Small intestine (tissue), 7 donors: ENCODE results near the gene SLC22A6. TPM values are rescaled to one million over a fixed set of nuclear protein-coding genes. Genes with fewer than 3 reads are reported as not detected.

Experiments
- DNase-seq, 2 donors: peaks; one replicate each; pipeline versions ENCODE4 v3.0.0 to v3.0.0-alpha.2; 2013
- FAIRE-seq: peaks from 2 replicates; lab custom pipeline; 2012; peaks lifted over from hg19 to GRCh38; lab: Jason Lieb, UNC
- H3K27ac ChIP-seq, 3 donors: one replicate each; pipeline ENCODE4 v1.5.1; 2013; ENCODE audit warnings: low read length in 2 of 3, mild to moderate bottlenecking in 2 of 3, control low read depth in 1 of 3, inconsistent platforms in 1 of 3, low read depth in 1 of 3, moderate library complexity in 1 of 3
- H3K27me3 ChIP-seq, 3 donors: one replicate each; pipeline ENCODE4 v1.6.1; 2013; ENCODE audit warnings: low read length in 3 of 3, inconsistent platforms in 1 of 3; ENCODE audit not compliant: control insufficient read depth in 3 of 3, insufficient read depth in 3 of 3
- H3K36me3 ChIP-seq, 3 donors: one replicate each; pipeline ENCODE4 v1.6.1; 2013; ENCODE audit warnings: low read length in 3 of 3, inconsistent platforms in 1 of 3, low read depth in 1 of 3, mild to moderate bottlenecking in 1 of 3, moderate library complexity in 1 of 3; ENCODE audit not compliant: control insufficient read depth in 3 of 3, insufficient read depth in 2 of 3
- H3K4me1 ChIP-seq, 3 donors: one replicate each; pipeline ENCODE4 v1.6.1; 2013; ENCODE audit warnings: low read length in 2 of 3, inconsistent platforms in 1 of 3, low read depth in 1 of 3, mild to moderate bottlenecking in 1 of 3, moderate library complexity in 1 of 3; ENCODE audit not compliant: control insufficient read depth in 3 of 3, insufficient read depth in 2 of 3
- H3K4me3 ChIP-seq, 3 donors: one replicate each; pipeline ENCODE4 v1.5.1; 2013; ENCODE audit warnings: low read length in 3 of 3, control low read depth in 1 of 3, inconsistent platforms in 1 of 3, low read depth in 1 of 3, mild to moderate bottlenecking in 1 of 3, moderate library complexity in 1 of 3
- H3K9me3 ChIP-seq, 2 donors: one replicate each; pipeline ENCODE4 v1.6.1; 2013; ENCODE audit warnings: low read depth in 1 of 2, low read length in 1 of 2; ENCODE audit not compliant: control insufficient read depth in 2 of 2, insufficient read depth in 1 of 2
- WGBS, 3 donors: extraction: QIAGEN DNeasy Blood & Tissue Kit; methylation state at CpG; one replicate each; pipeline ENCODE4 v1.1.7; 2013; 5-methylcytosine and 5-hydroxymethylcytosine counted together
- polyA plus RNA-seq, 4 donors: library from polyadenylated mRNA; stranded (reverse) in 3 of 4; unstranded in 1 of 4; fragments of 200-250 nt in 3 of 4; fragments of 120-200 nt in 1 of 4; gene quantifications; one replicate each; pipeline versions ENCODE4 v1.2.1 to v1.2.3, GENCODE V29; 2013
- donor health status: healthy with polysubstance abuse.
- donor health status: control.
- donor health status: control.
- donor health status: Bipolar disorder and iron deficiency.
- donor health status: healthy.

SLC22A6 gene
- polyA plus RNA-seq, 4 donors = not detected

DNA sequence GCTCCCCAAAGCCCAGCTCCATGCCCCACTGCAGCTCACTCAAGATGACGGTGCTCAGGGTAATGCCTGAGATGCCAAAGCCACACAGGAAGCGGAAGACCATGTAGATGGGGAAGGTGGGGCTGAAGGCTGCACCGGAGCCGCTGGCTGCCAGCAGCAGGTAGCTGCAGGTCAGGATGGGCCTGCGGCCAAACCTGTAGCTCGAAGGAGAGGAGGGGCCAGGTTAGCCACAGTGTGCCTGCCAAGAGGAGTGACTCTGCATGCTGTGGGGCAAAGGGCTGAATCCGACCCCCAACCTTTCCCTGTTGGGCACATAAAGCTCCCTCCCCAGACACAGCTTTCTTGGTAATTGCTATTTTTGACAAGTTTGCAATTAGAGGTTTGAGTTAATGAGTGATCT, 14.9 kb upstream of the SLC22A6 start:
- Histone ChIP-seq H3K27me3 (peaks cover 0 to 5% (median 0%) of the 10 kb centered on the region in 3 donors), H3K36me3 (no peaks in the 10 kb centered on the region), H3K4me1 (peaks cover 0 to 3% (median 0%) of the 10 kb centered on the region in 3 donors), H3K4me3 (no peak overlapping the region), H3K9me3 (no peaks in the 10 kb centered on the region), H3K27ac (no peak overlapping the region)
- DNase-seq (no peak), FAIRE-seq (no peak)
- 46 to 60% (median 56%) methylated on average over 7 of the region's 7 CpGs for WGBS, 3 donors

DNA sequence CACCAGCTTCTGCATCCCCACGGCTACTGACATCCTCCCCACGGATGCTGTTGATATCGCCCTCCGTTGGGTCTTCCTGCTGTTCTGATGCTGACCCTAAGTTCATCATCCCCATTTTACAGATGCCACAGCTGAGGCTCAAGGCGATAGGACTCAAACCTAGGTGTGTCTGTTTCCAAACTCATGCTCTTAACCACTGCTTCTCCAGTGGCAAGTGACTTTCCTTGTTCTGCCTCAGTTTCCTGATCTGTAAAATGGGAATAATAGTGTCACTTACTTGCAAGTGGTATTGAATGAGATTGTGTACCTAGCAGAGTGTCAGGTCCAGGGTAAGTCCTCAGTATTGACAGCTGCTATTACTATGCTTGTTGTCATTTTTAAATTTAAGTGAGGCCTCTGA, 14.4 kb upstream of the SLC22A6 start:
- no peak overlapping the region for H3K27ac ChIP-seq
- FAIRE-seq (no peak), DNase-seq (no peak)
- H3K36me3 ChIP-seq = no peaks in the 10 kb centered on the region
- no peak overlapping the region for H3K4me3 ChIP-seq
- peaks cover 0 to 3% (median 0%) of the 10 kb centered on the region in 3 donors for H3K4me1 ChIP-seq
- H3K27me3 ChIP-seq = peaks cover 0 to 5% (median 0%) of the 10 kb centered on the region in 3 donors
- H3K9me3 ChIP-seq = no peaks in the 10 kb centered on the region
- 82 to 94% (median 94%) methylated on average over 5 of the region's 5 CpGs for WGBS, 3 donors

- WGBS, 3 donors = 8 to 43% (median 11%) methylated on average over 1 of the region's 1 CpG
These were observed 11.5 kb upstream of the SLC22A6 start for GRCh38 chr11:62996271-62996670.

GRCh38 chr11:62994775-62995174, 10.0 kb upstream of the SLC22A6 start:
- Histone ChIP-seq H3K4me3 (no peak overlapping the region), H3K4me1 (no peaks in the 10 kb centered on the region), H3K27me3 (peaks cover 0 to 5% (median 0%) of the 10 kb centered on the region in 3 donors), H3K36me3 (no peaks in the 10 kb centered on the region), H3K9me3 (no peaks in the 10 kb centered on the region), H3K27ac (no peak overlapping the region)
- no peak for FAIRE-seq
- 35 to 65% (median 36%) methylated on average over 4 of the region's 4 CpGs for WGBS, 3 donors
- no peak for DNase-seq

More at GRCh38 chr11:62996271-62996670, 11.5 kb upstream of the SLC22A6 start:
- Histone ChIP-seq H3K27me3 (peaks cover 0 to 5% (median 0%) of the 10 kb centered on the region in 3 donors), H3K36me3 (no peaks in the 10 kb centered on the region), H3K4me1 (no peaks in the 10 kb centered on the region), H3K27ac (no peak overlapping the region), H3K4me3 (no peak overlapping the region), H3K9me3 (no peaks in the 10 kb centered on the region)
- no peak for FAIRE-seq
- DNase-seq = no peak

- no peak for FAIRE-seq
- Histone ChIP-seq H3K27me3 (peaks cover 0 to 3% (median 0%) of the 10 kb centered on the region in 3 donors), H3K9me3 (no peaks in the 10 kb centered on the region), H3K27ac (no peak overlapping the region), H3K36me3 (no peaks in the 10 kb centered on the region), H3K4me1 (no peaks in the 10 kb centered on the region), H3K4me3 (no peak overlapping the region)
- no peak for DNase-seq
- WGBS, 3 donors = 59 to 73% (median 66%) methylated on average over 5 of the region's 5 CpGs
These were observed 3.5 kb upstream of the SLC22A6 start for GRCh38 chr11:62988276-62988675.

GRCh38 chr11:62985041-62985750, 429 bp upstream of the SLC22A6 start:
- 86 to 90% (median 88%) methylated on average over 3 of the region's 3 CpGs for WGBS, 3 donors
- FAIRE-seq = no peak
- H3K4me3 ChIP-seq = no peak overlapping the region
- peaks cover 0 to 3% (median 0%) of the 10 kb centered on the region in 3 donors for H3K27me3 ChIP-seq
- no peak overlapping the region for H3K27ac ChIP-seq
- H3K4me1 ChIP-seq = no peaks in the 10 kb centered on the region
- no peaks in the 10 kb centered on the region for H3K9me3 ChIP-seq
- DNase-seq = no peak
- H3K36me3 ChIP-seq = no peaks in the 10 kb centered on the region

DNA sequence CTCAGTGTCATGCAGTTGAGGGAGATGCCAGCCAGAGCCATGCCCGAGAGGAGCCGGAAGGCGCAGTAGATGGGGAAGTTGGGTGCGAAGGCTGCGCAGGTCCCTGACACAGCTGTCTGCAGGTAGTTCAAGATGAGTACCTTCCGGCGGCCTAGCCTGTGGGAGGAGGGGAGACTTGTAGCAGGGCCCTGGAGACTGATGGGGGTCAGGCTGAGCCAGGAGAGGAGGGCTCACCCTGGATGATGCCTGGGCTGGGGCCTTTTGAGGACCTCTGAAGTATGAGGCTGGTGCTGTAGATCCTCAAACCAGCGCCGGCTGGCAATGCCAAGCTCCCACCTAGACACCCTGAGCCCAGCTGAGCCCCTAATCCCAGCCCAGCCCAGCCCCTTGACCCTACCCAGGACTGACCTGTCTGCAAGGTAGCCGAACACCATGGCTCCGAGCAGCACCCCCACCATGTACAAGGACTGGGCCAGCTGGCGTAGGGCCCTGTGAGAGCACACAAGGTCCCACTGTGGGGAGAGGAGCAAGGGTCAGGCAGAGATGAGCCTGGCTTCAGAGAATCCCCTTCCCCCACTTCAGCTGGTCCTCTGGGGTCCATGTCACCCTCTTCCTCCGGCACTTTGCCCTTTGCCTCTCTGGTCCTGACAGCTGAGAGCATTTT, 1.1 kb downstream of the SLC22A6 start:
- no peak for FAIRE-seq
- H3K4me1 ChIP-seq = no peaks in the 10 kb centered on the region
- H3K4me3 ChIP-seq = no peak overlapping the region

DNA sequence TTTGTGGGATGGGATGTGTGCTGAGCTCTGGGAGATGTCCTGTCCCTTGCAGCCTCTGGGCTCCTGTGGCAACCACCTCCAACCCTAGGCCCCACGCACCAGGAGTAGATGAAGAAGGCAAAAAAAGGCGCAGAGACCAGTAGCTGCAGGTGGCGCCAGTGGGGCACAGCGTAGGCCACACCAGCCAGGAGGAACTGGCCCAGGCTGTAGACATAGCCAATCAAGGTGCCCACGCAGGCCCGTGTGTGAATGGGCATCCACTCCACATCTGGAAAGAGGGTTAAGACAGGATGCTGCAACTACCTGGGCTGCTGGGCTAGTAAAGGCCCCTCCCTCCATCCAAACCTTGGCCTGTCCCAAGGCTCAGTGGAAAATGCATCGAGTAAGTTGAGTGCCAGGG, 3.0 kb downstream of the SLC22A6 start:
- H3K36me3 ChIP-seq = no peaks in the 10 kb centered on the region
- 80 to 86% (median 84%) methylated on average over 7 of the region's 7 CpGs for WGBS, 3 donors
- H3K27me3 ChIP-seq = peaks cover 0 to 3% (median 0%) of the 10 kb centered on the region in 3 donors
- FAIRE-seq (no peak), DNase-seq (no peak)
- no peaks in the 10 kb centered on the region for H3K4me1 ChIP-seq
- H3K4me3 ChIP-seq = no peak overlapping the region
- no peak overlapping the region for H3K27ac ChIP-seq
- no peaks in the 10 kb centered on the region for H3K9me3 ChIP-seq

More for the DNA sequence above, 1.1 kb downstream of the SLC22A6 start:
- no peak overlapping the region for H3K27ac ChIP-seq
- no peaks in the 10 kb centered on the region for H3K36me3 ChIP-seq
- no peak for DNase-seq
- H3K9me3 ChIP-seq = no peaks in the 10 kb centered on the region
- peaks cover 0 to 3% (median 0%) of the 10 kb centered on the region in 3 donors for H3K27me3 ChIP-seq
- WGBS, 3 donors = 86 to 88% (median 88%) methylated on average over 13 of the region's 13 CpGs
